Lung (tissue), 12 donors: ENCODE measurements around the gene TALDO1. TPM values are rescaled to one million over a fixed set of nuclear protein-coding genes. Genes with fewer than 3 reads are reported as not detected.

Experiments used
- ATAC-seq: fragments of 200-7000 bp; cut with Tn5 transposase; one replicate; pipeline ENCODE4 v1.9.1; 2020; ENCODE audit warnings: moderate number of reproducible peaks; ENCODE audit not compliant: insufficient read depth, low FRiP score
- DNase-seq, 3 donors: peaks; one replicate each; pipeline ENCODE4 v3.0.0-alpha.2; 2013 to 2017
- H3K27ac ChIP-seq, 2 donors: one replicate each; pipeline ENCODE4 v1.5.1; 2013; ENCODE audit warnings: mild to moderate bottlenecking in 2 of 2, moderate library complexity in 2 of 2, control low read depth in 1 of 2, inconsistent platforms in 1 of 2, low read depth in 1 of 2, low read length in 1 of 2
- H3K27me3 ChIP-seq, 3 donors: one replicate each; pipeline ENCODE4 v1.5.1; 2013; ENCODE audit warnings: low read length in 2 of 3; ENCODE audit not compliant: control insufficient read depth in 3 of 3, insufficient read depth in 3 of 3
- H3K36me3 ChIP-seq, 4 donors: one replicate each; pipeline ENCODE4 v1.5.1; 2013; ENCODE audit warnings: low read length in 4 of 4, mild to moderate bottlenecking in 1 of 4, moderate library complexity in 1 of 4; ENCODE audit not compliant: control insufficient read depth in 4 of 4, insufficient read depth in 4 of 4
- H3K4me1 ChIP-seq, 5 donors: one replicate each; pipeline ENCODE4 v1.5.1; 2013; ENCODE audit warnings: low read length in 5 of 5, mild to moderate bottlenecking in 2 of 5, moderate library complexity in 1 of 5; ENCODE audit not compliant: control insufficient read depth in 5 of 5, insufficient read depth in 5 of 5
- H3K4me3 ChIP-seq: one replicate; pipeline ENCODE4 v1.5.1; 2013; ENCODE audit warnings: mild to moderate bottlenecking, control low read depth, moderate library complexity
- H3K9ac ChIP-seq, 2 donors: one replicate each; pipeline ENCODE4 v1.5.1; 2013; ENCODE audit warnings: low read length in 2 of 2, control low read depth in 1 of 2; ENCODE audit not compliant: insufficient read depth in 1 of 2
- H3K9me3 ChIP-seq, 4 donors: one replicate each; pipeline ENCODE4 v1.5.1; 2013; ENCODE audit warnings: low read length in 3 of 4, mild to moderate bottlenecking in 1 of 4, moderate library complexity in 1 of 4; ENCODE audit not compliant: control insufficient read depth in 4 of 4, insufficient read depth in 3 of 4
- CTCF ChIP-seq: IDR thresholded peaks from 2 replicates; pipeline ENCODE4 v1.5.1; 2012; ENCODE audit warnings: mild to moderate bottlenecking; ENCODE audit errors: control extremely low read depth, extremely low read depth
- WGBS, 2 donors: extraction: QIAGEN DNeasy Blood & Tissue Kit; methylation state at CpG; one replicate each; pipeline ENCODE4 v1.1.7; 2013; 5-methylcytosine and 5-hydroxymethylcytosine counted together
- polyA plus RNA-seq, 2 donors: library from polyadenylated mRNA; stranded (reverse); fragments of 200-250 nt; gene quantifications; one replicate each; pipeline ENCODE4 v1.2.1, GENCODE V29; 2013
- total RNA-seq, 2 donors: library from RNA; depleted of rRNA in 1 of 2; stranded (reverse); fragments of >200 nt in 1 of 2; gene quantifications; one replicate each; pipeline ENCODE4 v1.2.1, GENCODE V29; 2014 to 2021
- donor health status: control.
- donor health status: control.
- donor health status: Bipolar disorder and iron deficiency.
- donor health status: healthy.
- donor health status: DM: yes; HTN: yes; CAD: no.

Gene TALDO1
- total and polyA plus RNA-seq, 4 donors: 128 to 311 (median 239) TPM

GRCh38 chr11:706957-707816, 40.1 kb upstream of the TALDO1 start:
- no peak for TF ChIP-seq CTCF
- Histone ChIP-seq H3K36me3 (peaks cover 0 to 5% (median 0%) of the 10 kb centered on the region in 4 donors), H3K27me3 (peaks cover 0 to 4% (median 0%) of the 10 kb centered on the region in 3 donors), H3K27ac (peak overlapping the region in 1 of 2 donors; percentile 80), H3K9ac (peak overlapping the region in 1 of 2 donors; percentile 25), H3K4me3 (peak overlapping the region; percentile 54), H3K9me3 (no peaks in the 10 kb centered on the region), H3K4me1 (peaks cover 0 to 30% (median 0%) of the 10 kb centered on the region in 5 donors)
- DNase-seq: no peak
- WGBS, 2 donors: 38 to 55% methylated on average over 27 to 30 of the region's 30 CpGs
- ATAC-seq: peak; percentile 12

- H3K27ac ChIP-seq: peak overlapping the region in 1 of 2 donors; percentile 80
- no peak overlapping the region for H3K4me3 ChIP-seq
- peaks cover 0 to 5% (median 0%) of the 10 kb centered on the region in 4 donors for H3K36me3 ChIP-seq
- no peaks in the 10 kb centered on the region for H3K9me3 ChIP-seq
- DNase-seq: peak in 1 of 3 donors; percentile 51
- WGBS, 2 donors: 65 to 82% methylated on average over 16 of the region's 16 CpGs
- H3K27me3 ChIP-seq: peaks cover 0 to 4% (median 0%) of the 10 kb centered on the region in 3 donors
- peaks cover 0 to 27% (median 0%) of the 10 kb centered on the region in 5 donors for H3K4me1 ChIP-seq
- peak; percentile 16 for ATAC-seq
- no peak for TF ChIP-seq CTCF
- H3K9ac ChIP-seq: no peak overlapping the region
Observed at GRCh38 chr11:707817-708420, 39.3 kb upstream of the TALDO1 start.

- H3K9me3 ChIP-seq: no peaks in the 10 kb centered on the region
- peaks cover 0 to 24% (median 0%) of the 10 kb centered on the region in 5 donors for H3K4me1 ChIP-seq
- no peak overlapping the region for H3K4me3 ChIP-seq
- no peak overlapping the region for H3K9ac ChIP-seq
- 72% methylated on average over 7 of the region's 7 CpGs for WGBS, 2 donors
- DNase-seq (no peak), ATAC-seq (no peak)
- no peak for TF ChIP-seq CTCF
- H3K27me3 ChIP-seq: peaks cover 0 to 4% (median 0%) of the 10 kb centered on the region in 3 donors
- H3K36me3 ChIP-seq: peaks cover 0 to 5% (median 0%) of the 10 kb centered on the region in 4 donors
- peak overlapping the region in 1 of 2 donors; percentile 48 for H3K27ac ChIP-seq
Observed at GRCh38 chr11:708511-708910, 38.8 kb upstream of the TALDO1 start.
